HUES6 (cell line): ENCODE data around the gene APOBEC3B.
"Not testable (repeated sequence)": the region's sequence is repeated elsewhere in the genome, so short reads cannot be mapped to it uniquely, and the experiment has no call there.

Experiments used
- H3K27ac ChIP-seq: 2 replicates; pipeline ENCODE4 v1.7.0; 2013; ENCODE audit warnings: low read depth, mild to moderate bottlenecking, low read length, inconsistent platforms
- H3K27me3 ChIP-seq: 2 replicates; pipeline ENCODE4 v1.6.1; 2013; ENCODE audit warnings: low read length; ENCODE audit not compliant: control insufficient read depth, insufficient read depth
- H3K36me3 ChIP-seq: 2 replicates; pipeline ENCODE4 v1.6.1; 2013; ENCODE audit warnings: low read length; ENCODE audit not compliant: control insufficient read depth, insufficient read depth
- H3K4me1 ChIP-seq: 2 replicates; pipeline ENCODE4 v1.6.1; 2013; ENCODE audit warnings: low read length; ENCODE audit not compliant: control insufficient read depth, insufficient read depth
- H3K4me3 ChIP-seq: 2 replicates; pipeline ENCODE4 v1.5.1; 2013; ENCODE audit warnings: low read depth, low read length
- H3K9ac ChIP-seq: one replicate; pipeline ENCODE4 v1.6.1; 2013; ENCODE audit warnings: mild to moderate bottlenecking, low read length
- H3K9me3 ChIP-seq: 2 replicates; pipeline ENCODE4 v1.6.1; 2013; ENCODE audit warnings: low read depth, low read length; ENCODE audit not compliant: control insufficient read depth, insufficient read depth

APOBEC3B gene

GRCh38 chr22:38981005-38981991, 849 bp upstream of the APOBEC3B start:
- Histone ChIP-seq H3K27me3 (no peaks in the 10 kb centered on the region), H3K4me1 (peaks cover 6% of the 10 kb centered on the region), H3K27ac (no peak overlapping the region; the same call in 1 of the 2 replicates), H3K9me3 (peaks cover 42% of the 10 kb centered on the region), H3K4me3 (no peak overlapping the region), H3K36me3 (peaks cover 3% of the 10 kb centered on the region; the same call in 1 of the 2 replicates), H3K9ac (no peak overlapping the region)

- Histone ChIP-seq H3K27ac (no peak overlapping the region; the same call in 1 of the 2 replicates), H3K9ac (no peak overlapping the region)
These were observed 2.1 kb downstream of the APOBEC3B start for GRCh38 chr22:38984224-38984623.

GRCh38 chr22:38984784-38985757, 2.9 kb downstream of the APOBEC3B start:
- H3K9me3 ChIP-seq: peaks cover 25% of the 10 kb centered on the region
- H3K9ac ChIP-seq: peak overlapping the region; percentile 1

More at GRCh38 chr22:38984224-38984623, 2.1 kb downstream of the APOBEC3B start:
- peaks cover 25% of the 10 kb centered on the region for H3K9me3 ChIP-seq
- peaks cover 3% of the 10 kb centered on the region; the same call in 1 of the 2 replicates for H3K36me3 ChIP-seq
- H3K4me3 ChIP-seq: no peak overlapping the region
- H3K27me3 ChIP-seq: no peaks in the 10 kb centered on the region
- H3K4me1 ChIP-seq: peaks cover 11% of the 10 kb centered on the region

GRCh38 chr22:38986629-38987028, 4.5 kb downstream of the APOBEC3B start:
- Histone ChIP-seq H3K27ac (no peak overlapping the region), H3K9ac (no peak overlapping the region), H3K27me3 (no peaks in the 10 kb centered on the region), H3K4me1 (peaks cover 7% of the 10 kb centered on the region), H3K4me3 (no peak overlapping the region), H3K9me3 (peaks cover 21% of the 10 kb centered on the region), H3K36me3 (peaks cover 3% of the 10 kb centered on the region; the same call in 1 of the 2 replicates)

More at GRCh38 chr22:38984784-38985757, 2.9 kb downstream of the APOBEC3B start:
- H3K4me1 ChIP-seq: peaks cover 11% of the 10 kb centered on the region
- H3K36me3 ChIP-seq, H3K4me3 ChIP-seq, H3K27me3 ChIP-seq: not testable (repeated sequence)
- H3K27ac ChIP-seq: peak overlapping the region; percentile 26; the same call in 1 of the 2 replicates

- peaks cover 21% of the 10 kb centered on the region for H3K9me3 ChIP-seq
- no peak overlapping the region for H3K9ac ChIP-seq
- no peak overlapping the region for H3K27ac ChIP-seq
- H3K36me3 ChIP-seq: peaks cover 3% of the 10 kb centered on the region; the same call in 1 of the 2 replicates
- no peaks in the 10 kb centered on the region for H3K27me3 ChIP-seq
- peaks cover 5% of the 10 kb centered on the region; the same call in 1 of the 2 replicates for H3K4me1 ChIP-seq
- H3K4me3 ChIP-seq: no peak overlapping the region
These were observed 5.2 kb downstream of the APOBEC3B start for GRCh38 chr22:38987171-38987895.

GRCh38 chr22:38989466-38989865, 7.3 kb downstream of the APOBEC3B start:
- Histone ChIP-seq H3K27ac (no peak overlapping the region), H3K36me3 (no peaks in the 10 kb centered on the region; the same call in 1 of the 2 replicates), H3K9ac (no peak overlapping the region), H3K9me3 (peaks cover 5% of the 10 kb centered on the region; the same call in 1 of the 2 replicates), H3K4me1 (peaks cover 9% of the 10 kb centered on the region), H3K27me3 (no peaks in the 10 kb centered on the region), H3K4me3 (no peak overlapping the region)

GRCh38 chr22:38992871-38993371, 10.8 kb downstream of the APOBEC3B start:
- H3K9me3 ChIP-seq, H3K36me3 ChIP-seq, H3K27me3 ChIP-seq, H3K4me1 ChIP-seq, H3K27ac ChIP-seq: not testable (repeated sequence)
- Histone ChIP-seq H3K4me3 (peak overlapping the region; percentile 41; the same call in 1 of the 2 replicates), H3K9ac (peak overlapping the region; percentile 23)

- H3K9ac ChIP-seq: no peak overlapping the region
- H3K4me1 ChIP-seq: peaks cover 9% of the 10 kb centered on the region
- no peak overlapping the region for H3K4me3 ChIP-seq
- H3K27me3 ChIP-seq: no peaks in the 10 kb centered on the region
- H3K27ac ChIP-seq: no peak overlapping the region
- H3K9me3 ChIP-seq: peaks cover 15% of the 10 kb centered on the region
- no peaks in the 10 kb centered on the region for H3K36me3 ChIP-seq
These were observed 14.0 kb downstream of the APOBEC3B start for GRCh38 chr22:38996105-38996504.

GRCh38 chr22:38997518-38997917, 15.4 kb downstream of the APOBEC3B start:
- Histone ChIP-seq H3K9ac (peak overlapping the region; percentile 58), H3K4me1 (peaks cover 7% of the 10 kb centered on the region), H3K9me3 (peaks cover 15% of the 10 kb centered on the region), H3K36me3 (no peaks in the 10 kb centered on the region), H3K27me3 (no peaks in the 10 kb centered on the region), H3K4me3 (no peak overlapping the region), H3K27ac (no peak overlapping the region)

GRCh38 chr22:39003165-39003638, 21.1 kb downstream of the APOBEC3B start:
- no peak overlapping the region for H3K4me3 ChIP-seq
- H3K27me3 ChIP-seq: no peaks in the 10 kb centered on the region
- peaks cover 11% of the 10 kb centered on the region for H3K9me3 ChIP-seq
- peaks cover 9% of the 10 kb centered on the region for H3K4me1 ChIP-seq
- no peaks in the 10 kb centered on the region for H3K36me3 ChIP-seq
- H3K9ac ChIP-seq: no peak overlapping the region
- no peak overlapping the region for H3K27ac ChIP-seq
